C4-2B (cell line): Measurements from ENCODE around the gene MPC1.

Experiments
- ZFX ChIP-seq: fragments of 450-650 bp; IDR thresholded peaks from 2 replicates; pipeline ENCODE4 v1.6.1; 2017
- TF ChIP-seq, protein P1 (sequence below): fragments of 450-650 bp; conservative IDR thresholded peaks from 2 replicates; pipeline ENCODE4 v1.5.1; 2017; ENCODE audit warnings: mild to moderate bottlenecking

DNA sequence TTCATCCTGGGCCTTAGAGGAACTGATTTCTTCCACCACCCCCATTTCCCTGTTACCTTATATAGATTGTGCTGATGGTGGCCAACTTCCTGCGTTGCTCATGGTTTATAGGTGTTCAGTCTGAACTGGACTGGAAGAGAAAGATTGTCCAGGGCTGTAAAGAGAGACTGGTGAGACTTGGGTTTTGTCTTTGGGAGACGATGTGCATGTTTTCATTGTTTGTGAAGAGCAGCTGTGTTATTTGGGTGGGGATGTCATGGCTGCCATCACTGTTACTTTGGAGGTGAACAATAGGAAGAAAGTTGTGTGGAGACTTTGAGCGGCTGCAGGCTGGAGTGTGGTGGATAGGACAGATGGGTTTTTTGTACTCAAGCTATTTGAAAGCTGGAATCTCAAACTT is 15.6 kb upstream of the MPC1 start:
- TF ChIP-seq, protein P1, sequence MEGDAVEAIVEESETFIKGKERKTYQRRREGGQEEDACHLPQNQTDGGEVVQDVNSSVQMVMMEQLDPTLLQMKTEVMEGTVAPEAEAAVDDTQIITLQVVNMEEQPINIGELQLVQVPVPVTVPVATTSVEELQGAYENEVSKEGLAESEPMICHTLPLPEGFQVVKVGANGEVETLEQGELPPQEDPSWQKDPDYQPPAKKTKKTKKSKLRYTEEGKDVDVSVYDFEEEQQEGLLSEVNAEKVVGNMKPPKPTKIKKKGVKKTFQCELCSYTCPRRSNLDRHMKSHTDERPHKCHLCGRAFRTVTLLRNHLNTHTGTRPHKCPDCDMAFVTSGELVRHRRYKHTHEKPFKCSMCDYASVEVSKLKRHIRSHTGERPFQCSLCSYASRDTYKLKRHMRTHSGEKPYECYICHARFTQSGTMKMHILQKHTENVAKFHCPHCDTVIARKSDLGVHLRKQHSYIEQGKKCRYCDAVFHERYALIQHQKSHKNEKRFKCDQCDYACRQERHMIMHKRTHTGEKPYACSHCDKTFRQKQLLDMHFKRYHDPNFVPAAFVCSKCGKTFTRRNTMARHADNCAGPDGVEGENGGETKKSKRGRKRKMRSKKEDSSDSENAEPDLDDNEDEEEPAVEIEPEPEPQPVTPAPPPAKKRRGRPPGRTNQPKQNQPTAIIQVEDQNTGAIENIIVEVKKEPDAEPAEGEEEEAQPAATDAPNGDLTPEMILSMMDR: no peak
- TF ChIP-seq ZFX: no peak
